Body of pancreas (tissue), 4 donors: ENCODE results near the gene TMSB15B.

Experiments used
- POLR2A ChIP-seq, 3 donors: fragments of 450-650 bp; IDR thresholded peaks; one replicate each; pipeline ENCODE4 v1.6.1; 2016; ENCODE audit warnings: antibody characterized with exemption in 3 of 3, mild to moderate bottlenecking in 2 of 3
- TF ChIP-seq, protein P1 (sequence below), 7 experiments: fragments of 450-650 bp in 4 of 7; fragments of 200-600 bp in 3 of 7; sonication (generic) in 3 of 7; IDR thresholded peaks; one replicate each; pipeline ENCODE4 v1.5.1; 2016 to 2019; ENCODE audit warnings: antibody characterized with exemption in 7 of 7

DNA sequence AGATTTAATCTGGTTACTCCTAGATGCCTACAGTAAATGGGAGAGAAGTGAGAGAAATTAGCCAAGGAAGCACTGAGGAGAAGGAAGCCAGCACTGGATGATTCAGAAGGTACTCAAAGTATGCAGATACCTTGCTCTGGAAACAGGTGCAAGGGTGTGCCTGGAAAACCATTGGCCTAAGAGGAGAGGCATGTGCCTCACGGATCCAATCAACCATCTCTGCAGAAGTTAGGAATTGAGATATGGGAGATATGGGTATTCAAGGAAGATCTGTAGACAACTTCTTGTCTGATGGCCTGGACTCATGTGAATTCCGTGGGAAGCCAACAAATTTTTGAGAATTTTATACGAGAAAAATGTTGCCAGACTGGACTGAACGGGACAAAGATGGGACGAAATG, 46.4 kb downstream of the TMSB15B start:
- TF ChIP-seq POLR2A (IDR thresholded peaks at IDR 0.05), result no peak
- TF ChIP-seq, protein P1, sequence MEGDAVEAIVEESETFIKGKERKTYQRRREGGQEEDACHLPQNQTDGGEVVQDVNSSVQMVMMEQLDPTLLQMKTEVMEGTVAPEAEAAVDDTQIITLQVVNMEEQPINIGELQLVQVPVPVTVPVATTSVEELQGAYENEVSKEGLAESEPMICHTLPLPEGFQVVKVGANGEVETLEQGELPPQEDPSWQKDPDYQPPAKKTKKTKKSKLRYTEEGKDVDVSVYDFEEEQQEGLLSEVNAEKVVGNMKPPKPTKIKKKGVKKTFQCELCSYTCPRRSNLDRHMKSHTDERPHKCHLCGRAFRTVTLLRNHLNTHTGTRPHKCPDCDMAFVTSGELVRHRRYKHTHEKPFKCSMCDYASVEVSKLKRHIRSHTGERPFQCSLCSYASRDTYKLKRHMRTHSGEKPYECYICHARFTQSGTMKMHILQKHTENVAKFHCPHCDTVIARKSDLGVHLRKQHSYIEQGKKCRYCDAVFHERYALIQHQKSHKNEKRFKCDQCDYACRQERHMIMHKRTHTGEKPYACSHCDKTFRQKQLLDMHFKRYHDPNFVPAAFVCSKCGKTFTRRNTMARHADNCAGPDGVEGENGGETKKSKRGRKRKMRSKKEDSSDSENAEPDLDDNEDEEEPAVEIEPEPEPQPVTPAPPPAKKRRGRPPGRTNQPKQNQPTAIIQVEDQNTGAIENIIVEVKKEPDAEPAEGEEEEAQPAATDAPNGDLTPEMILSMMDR (IDR thresholded peaks at IDR 0.05), result no peak
